Activated CD8-positive, alpha-beta memory T cell treated with anti-CD3 and anti-CD28 coated beads, Interleukin-2, amount 50 U/mL, for 4 hours (primary cell): ENCODE data around the gene MTPN.

ENCODE experiments used
- DNase-seq: peaks from one replicate; pipeline ENCODE4 v3.0.0-alpha.2; 2020

MTPN gene

DNA sequence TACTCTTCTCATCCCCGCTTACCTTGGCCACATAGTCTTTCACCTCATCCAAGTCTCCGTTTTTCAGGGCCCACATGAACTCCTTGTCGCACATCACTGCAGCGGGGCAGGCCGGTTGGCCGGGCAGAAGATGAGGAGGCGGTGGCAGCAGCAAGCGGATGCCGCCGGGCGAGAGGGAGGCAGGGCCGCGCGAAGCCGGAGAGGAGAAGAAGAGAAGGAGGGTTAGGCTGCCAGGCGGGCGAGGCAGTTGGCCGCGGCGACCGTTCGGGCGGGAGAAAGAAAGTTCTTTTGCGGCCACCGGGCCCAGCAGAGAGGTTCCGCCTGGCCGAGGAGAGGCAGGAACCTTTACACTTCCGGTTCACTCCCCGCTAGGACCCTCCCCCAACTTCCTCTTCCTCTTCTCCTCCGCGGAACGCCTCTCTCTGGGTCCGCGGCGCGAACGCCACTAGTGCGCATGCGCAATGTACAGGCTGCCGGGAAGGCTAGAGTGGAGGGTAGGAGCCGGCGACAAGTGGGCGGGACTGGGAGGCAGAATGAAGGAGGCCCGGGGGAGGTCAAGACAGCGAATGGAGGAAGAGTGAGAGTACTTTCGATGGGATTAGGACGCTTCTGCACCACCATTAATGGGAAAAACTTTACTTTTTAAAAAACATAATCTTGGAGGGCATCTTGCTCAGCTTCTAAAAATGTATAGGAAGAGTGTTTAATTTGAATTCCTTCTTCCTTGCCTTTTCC is at the start of gene MTPN:
MTPN (minus strand) TSS at position 353 of the 735 bp plus-strand sequence; CDS start at position 94, 259 bp downstream.
- peak; percentile 97 for DNase-seq

DNA sequence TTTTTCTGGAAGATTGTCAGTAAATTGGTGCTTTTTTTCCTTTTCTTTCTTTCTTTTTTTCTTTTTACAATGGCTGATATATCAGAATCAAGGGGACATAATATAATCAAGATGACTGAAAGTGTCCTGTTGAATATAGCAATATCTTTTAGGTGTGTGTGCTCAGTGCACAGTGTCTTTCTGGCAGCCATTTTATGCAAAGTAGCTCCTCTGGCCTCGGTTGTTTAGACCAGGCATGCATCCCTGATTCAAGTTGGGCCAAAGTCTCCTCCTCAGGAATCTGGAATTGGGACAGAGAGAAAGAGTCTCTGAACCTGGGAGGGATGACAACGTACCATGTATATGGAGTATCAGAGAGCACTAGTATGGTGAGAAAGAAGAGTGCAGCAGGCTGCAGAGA is 49.0 kb upstream of the MTPN start:
- no peak for DNase-seq

- no peak for DNase-seq
These were observed 46.1 kb upstream of the MTPN start for GRCh38 chr7:136023134-136023869.

DNA sequence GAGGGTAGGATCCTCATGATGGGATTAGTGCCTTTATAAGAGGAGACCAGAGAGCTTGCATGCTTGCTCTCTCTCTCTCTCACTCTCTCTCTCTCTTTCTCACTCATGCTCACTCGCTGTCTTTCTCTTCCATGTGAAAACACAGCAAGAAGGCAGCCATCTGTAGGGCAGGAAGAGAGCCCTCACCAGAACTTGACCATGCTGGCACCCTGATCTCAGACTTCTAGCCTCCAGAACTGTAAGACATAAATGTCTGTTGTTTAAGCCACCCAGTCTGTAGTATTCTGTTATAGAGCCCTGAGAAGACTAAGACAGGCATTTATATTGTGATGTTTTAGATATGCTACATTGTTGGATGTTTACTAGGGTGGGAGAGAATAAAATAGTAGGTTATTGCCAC is 43.4 kb upstream of the MTPN start:
- DNase-seq = no peak

DNA sequence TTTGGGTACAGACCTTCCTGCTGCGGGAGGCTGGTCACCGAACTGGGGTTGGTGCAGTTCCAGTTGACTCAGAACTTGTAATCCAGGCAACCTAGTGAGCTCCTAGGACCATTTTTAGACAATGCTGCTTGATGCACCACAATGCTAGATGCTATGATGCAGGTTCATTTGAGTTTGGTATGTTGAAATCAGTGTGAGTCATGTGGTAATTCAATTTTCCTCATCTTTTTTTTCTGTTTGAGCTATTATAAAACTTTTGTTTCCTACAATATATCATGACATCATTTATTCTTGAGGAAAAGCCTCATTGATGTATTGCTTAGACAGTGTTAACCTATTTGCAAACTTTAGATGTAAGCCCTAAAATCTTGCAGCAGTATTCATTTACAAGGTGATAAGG is 40.9 kb upstream of the MTPN start:
- DNase-seq = no peak

- DNase-seq = no peak
These were observed 39.7 kb upstream of the MTPN start for GRCh38 chr7:136016649-136017395.

DNA sequence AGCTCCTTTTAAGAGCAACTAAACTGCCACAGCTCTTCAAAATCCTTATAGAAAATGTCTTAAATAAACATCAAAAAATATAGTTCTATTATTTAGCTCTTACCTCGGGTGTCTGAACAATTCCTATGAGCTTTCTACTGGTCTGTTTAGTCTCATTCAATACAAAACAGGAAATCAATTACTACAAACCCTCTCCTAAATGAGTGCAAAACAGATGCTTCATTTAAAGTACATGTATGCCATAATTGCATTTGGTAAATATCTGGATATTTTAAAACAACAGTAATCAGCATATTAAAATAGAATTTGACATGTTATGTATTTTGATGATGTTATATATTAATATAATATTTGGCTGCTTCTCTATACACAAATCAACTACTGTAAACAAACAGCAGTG is 38.5 kb upstream of the MTPN start:
- DNase-seq = no peak

DNA sequence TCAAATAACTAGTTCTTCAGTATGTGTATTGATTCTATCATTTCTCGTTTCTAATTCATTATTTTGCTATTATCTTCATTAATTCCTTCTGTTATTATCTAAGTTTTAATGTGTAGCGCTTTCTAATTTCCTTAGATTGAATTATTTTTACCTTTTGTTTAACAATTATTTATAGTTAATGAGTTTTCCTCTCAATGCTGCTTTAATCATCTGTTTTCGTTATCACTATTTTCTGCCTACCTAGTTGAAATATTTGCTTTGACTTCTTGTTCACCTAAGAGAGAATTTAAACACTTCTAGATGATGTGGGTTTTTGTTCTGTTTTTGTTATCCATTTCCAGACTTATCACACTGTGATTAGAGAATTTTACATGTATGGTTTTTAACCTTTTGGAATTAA is 37.5 kb upstream of the MTPN start:
- no peak for DNase-seq

DNA sequence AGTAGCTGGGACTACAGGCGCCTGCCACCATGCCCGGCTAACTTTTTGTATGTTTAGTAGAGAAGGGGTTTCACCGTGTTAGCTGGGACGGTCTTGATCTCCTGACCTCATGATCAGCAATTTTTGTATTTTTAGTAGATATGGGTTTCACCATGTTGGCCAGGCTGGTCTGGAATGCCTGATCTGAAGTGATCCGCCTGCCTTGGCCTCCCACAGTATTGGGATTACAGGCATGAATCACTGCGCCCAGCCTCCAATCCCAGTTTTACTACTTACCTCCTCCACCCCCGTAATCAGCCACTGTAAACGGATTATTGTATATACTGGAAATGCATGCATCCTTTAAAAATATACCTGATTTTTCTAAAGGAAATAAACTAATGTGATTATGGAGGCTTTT is 35.1 kb upstream of the MTPN start:
- no peak for DNase-seq

DNA sequence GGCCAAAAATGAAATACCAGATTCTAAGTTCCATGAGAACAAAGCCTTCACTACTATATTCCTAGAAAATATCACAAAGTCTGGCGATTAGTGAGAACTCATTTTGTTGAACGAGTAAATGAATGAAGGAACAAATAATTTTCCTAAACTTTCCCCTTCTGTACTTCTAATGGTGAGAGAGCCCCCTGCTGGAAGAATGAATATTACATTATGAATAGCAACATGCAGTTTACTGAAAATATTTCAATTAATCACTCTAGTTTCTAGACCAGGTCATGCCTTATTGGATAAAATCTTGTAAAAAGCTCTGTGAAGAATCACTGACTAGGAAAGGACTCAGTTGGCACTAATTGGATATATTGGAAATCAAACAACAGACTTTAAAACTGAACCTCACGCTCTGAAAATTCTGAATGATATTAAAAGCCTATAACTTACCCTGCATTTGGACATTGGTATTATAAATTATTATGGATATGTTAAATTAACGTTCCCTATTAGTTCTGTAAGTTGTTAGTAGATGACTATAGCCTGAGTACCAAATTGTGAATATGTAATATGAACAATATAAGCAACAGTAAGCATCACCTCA is 32.4 kb upstream of the MTPN start:
- no peak for DNase-seq

DNA sequence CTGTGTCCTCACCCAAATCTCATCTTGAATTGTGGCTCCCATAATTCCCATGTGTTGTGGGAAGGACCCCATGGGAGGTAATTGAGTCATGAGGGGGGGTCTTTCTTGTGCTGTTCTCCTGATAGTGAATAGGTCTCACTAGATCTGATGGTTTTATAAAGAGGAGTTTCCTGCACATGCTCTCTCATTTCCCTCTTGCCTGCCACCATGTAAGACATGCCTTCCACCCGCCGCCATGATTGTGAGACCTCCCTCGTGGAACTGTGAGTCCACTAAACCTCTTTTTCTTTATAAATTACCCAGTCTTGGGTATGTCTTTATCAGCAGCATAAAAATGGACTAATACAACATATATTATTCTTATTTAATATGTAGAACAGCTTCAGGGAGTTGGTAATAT is 29.0 kb upstream of the MTPN start:
- DNase-seq = no peak

GRCh38 chr7:136004083-136004482 is 26.9 kb upstream of the MTPN start:
- no peak for DNase-seq

GRCh38 chr7:136002802-136003201 is 25.6 kb upstream of the MTPN start:
- DNase-seq = no peak

DNA sequence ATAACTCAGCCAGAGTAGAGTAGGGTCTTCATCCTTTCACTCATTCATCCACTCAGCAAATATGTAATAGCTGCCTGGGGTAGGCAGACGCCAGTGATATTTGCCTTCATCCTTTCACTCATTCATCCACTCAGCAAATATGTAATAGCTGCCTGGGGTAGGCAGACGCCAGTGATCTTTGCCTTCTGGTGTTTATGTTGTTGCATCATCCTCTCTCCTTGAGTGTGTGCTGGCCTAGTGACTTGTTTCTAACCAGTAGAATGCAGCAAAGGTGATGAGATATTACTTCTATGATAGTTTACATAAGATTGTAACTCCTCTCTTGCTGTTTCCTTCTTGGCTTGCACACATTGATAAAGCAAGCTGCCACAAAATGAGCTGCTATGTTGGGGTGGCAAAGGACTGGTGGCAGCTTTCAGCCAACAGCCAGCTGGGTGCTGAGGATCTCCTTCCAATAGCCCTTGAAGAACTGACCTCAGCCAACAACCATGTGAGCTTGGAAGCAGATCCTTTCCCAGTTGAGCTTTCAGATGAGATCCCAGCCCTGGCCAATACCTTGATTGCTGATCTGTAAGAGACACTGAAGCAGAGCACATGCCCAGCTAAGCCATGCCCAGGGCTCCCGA is 23.2 kb upstream of the MTPN start:
- no peak for DNase-seq

DNA sequence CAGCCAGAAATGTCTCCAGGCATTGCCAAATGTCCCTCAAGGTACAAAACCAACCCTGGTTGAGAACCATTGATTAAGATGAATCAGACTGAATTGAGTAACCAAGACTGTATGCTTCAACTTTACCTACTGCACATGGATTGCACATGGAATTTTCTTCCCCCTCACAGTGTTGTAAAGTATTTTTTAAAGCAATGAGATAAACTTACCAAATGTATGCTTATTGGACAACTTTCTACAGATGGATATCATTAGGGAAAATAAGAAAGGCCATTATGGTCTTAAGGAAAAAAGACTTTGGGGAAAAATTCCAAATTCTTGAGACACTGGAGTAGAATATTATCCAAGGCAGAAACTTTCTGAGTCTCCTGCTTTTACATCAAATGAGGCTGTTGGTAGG is 20.9 kb upstream of the MTPN start:
- DNase-seq = no peak

DNA sequence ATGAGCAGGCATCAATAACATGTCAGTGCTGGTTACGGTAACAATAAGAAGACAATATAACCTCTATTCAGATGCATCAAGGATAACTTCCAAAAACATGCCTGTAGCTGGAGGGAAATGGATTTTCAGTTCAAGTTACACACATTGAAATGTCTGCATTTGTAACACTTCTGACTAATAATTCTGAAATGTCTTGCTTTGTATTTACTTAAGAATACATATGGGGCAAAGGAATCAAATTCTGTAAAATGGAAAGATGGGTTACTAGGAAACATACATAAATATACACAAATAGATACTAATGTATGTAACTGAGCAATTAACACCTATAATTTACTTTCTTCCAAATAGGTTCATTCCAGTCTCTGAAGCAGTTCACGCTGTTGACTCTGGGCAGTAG is 18.6 kb upstream of the MTPN start:
- no peak for DNase-seq

DNA sequence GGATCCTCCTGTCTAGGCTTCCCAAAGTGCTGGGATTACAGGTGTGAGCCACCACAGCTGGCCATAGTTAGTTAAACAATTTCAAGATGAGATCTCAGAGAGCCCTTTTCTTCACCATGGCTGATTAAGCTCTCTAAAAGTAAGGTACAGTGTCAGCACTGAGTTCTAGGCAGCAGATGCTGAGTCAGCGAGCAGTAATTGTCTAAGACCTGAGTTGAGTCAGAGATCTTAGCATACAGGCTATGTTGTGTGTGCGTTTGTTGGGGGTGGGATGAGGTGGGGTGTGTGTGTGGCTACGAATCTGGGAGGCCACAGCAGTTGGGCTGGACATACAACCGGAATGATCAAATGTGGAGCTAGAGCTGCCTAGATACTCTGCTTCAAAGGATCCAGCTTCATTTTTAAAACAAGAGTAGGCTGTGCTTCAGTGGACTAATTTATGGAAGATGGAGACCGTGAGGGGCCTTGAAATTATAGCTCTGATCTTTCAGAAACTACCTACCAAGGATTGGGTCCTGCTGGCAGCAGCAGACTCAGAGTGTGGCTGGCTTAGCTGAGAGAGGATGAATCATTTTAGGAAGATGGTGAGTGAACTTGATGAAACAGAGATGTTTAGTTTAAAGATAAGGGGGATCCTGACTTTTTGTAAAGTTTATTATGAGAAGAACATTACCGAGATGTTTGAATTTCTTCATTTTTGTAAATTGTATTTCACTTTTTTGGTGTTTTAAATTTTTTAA is 17.5 kb upstream of the MTPN start:
- no peak for DNase-seq

- no peak for DNase-seq
These were observed 16.8 kb upstream of the MTPN start for GRCh38 chr7:135993950-135994349.

DNA sequence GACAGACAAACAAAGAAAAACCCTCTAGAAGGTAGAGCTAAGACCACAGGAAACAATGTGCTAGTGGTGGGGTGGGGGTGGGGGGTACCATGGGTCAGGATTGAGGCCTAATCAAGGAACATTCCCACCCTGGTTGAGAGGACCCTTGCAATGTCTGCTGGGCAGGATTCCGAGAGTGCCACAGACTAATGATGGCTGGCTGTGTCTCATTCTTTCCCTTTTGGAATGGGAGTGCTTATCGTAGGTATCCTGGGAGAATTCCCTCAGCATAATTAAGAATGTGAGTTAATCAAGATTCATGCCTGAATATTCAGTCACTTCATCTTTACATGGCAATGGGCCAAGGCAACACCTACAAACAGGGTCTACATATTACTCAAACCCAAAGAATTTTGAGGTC is 14.7 kb upstream of the MTPN start:
- DNase-seq = no peak

- no peak for DNase-seq
These were observed 14.2 kb upstream of the MTPN start for GRCh38 chr7:135991322-135991721.

- no peak for DNase-seq
These were observed 13.1 kb upstream of the MTPN start for GRCh38 chr7:135990258-135990657.

- no peak for DNase-seq
These were observed 4.9 kb upstream of the MTPN start for GRCh38 chr7:135981958-135982646.
